HTERT RPE-1 (cell line): ENCODE data around the gene RASA1.

Experiments used
- in situ Hi-C: fragments of 300-500 bp; cut with MboI; formaldehyde crosslinking; loops from 4 replicates; pipeline ENCODE4 v1.14.3; 2020; ENCODE audit warnings: low sequenced_read_pairs

RASA1 gene

DNA sequence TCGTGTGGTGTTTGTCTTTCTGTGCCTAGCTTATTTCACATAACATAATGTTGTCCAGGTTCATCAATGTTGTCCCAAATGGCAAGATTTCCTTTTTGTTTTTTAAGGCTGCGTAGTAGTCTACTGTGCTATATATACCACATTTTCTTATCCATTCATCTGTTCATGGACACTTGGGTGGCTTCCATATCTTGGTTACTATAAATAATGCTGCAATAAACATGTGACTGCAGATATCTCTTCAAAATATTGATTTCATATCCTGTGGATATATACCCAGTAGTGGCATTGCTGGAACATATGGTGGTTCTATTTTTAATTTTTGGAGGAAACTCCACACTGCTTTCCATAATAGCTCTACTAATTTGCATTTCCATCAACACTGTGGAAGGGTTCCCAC lies 170.5 kb downstream of the RASA1 start:
- in situ Hi-C loops, result no loop called here
